Lung (tissue), 12 donors: ENCODE data around the gene BMP7. TPM values are rescaled to one million over a fixed set of nuclear protein-coding genes. Genes with fewer than 3 reads are reported as not detected.

Source experiments
- ATAC-seq: fragments of 200-7000 bp; cut with Tn5 transposase; one replicate; pipeline ENCODE4 v1.9.1; 2020; ENCODE audit warnings: moderate number of reproducible peaks; ENCODE audit not compliant: insufficient read depth, low FRiP score
- DNase-seq, 3 donors: peaks; one replicate each; pipeline ENCODE4 v3.0.0-alpha.2; 2013 to 2017
- H3K27ac ChIP-seq, 2 donors: one replicate each; pipeline ENCODE4 v1.5.1; 2013; ENCODE audit warnings: mild to moderate bottlenecking in 2 of 2, moderate library complexity in 2 of 2, control low read depth in 1 of 2, inconsistent platforms in 1 of 2, low read depth in 1 of 2, low read length in 1 of 2
- H3K27me3 ChIP-seq, 3 donors: one replicate each; pipeline ENCODE4 v1.5.1; 2013; ENCODE audit warnings: low read length in 2 of 3; ENCODE audit not compliant: control insufficient read depth in 3 of 3, insufficient read depth in 3 of 3
- H3K36me3 ChIP-seq, 4 donors: one replicate each; pipeline ENCODE4 v1.5.1; 2013; ENCODE audit warnings: low read length in 4 of 4, mild to moderate bottlenecking in 1 of 4, moderate library complexity in 1 of 4; ENCODE audit not compliant: control insufficient read depth in 4 of 4, insufficient read depth in 4 of 4
- H3K4me1 ChIP-seq, 5 donors: one replicate each; pipeline ENCODE4 v1.5.1; 2013; ENCODE audit warnings: low read length in 5 of 5, mild to moderate bottlenecking in 2 of 5, moderate library complexity in 1 of 5; ENCODE audit not compliant: control insufficient read depth in 5 of 5, insufficient read depth in 5 of 5
- H3K4me3 ChIP-seq: one replicate; pipeline ENCODE4 v1.5.1; 2013; ENCODE audit warnings: mild to moderate bottlenecking, control low read depth, moderate library complexity
- H3K9ac ChIP-seq, 2 donors: one replicate each; pipeline ENCODE4 v1.5.1; 2013; ENCODE audit warnings: low read length in 2 of 2, control low read depth in 1 of 2; ENCODE audit not compliant: insufficient read depth in 1 of 2
- H3K9me3 ChIP-seq, 4 donors: one replicate each; pipeline ENCODE4 v1.5.1; 2013; ENCODE audit warnings: low read length in 3 of 4, mild to moderate bottlenecking in 1 of 4, moderate library complexity in 1 of 4; ENCODE audit not compliant: control insufficient read depth in 4 of 4, insufficient read depth in 3 of 4
- WGBS, 2 donors: extraction: QIAGEN DNeasy Blood & Tissue Kit; methylation state at CpG; one replicate each; pipeline ENCODE4 v1.1.7; 2013; 5-methylcytosine and 5-hydroxymethylcytosine counted together
- polyA plus RNA-seq, 2 donors: library from polyadenylated mRNA; stranded (reverse); fragments of 200-250 nt; gene quantifications; one replicate each; pipeline ENCODE4 v1.2.1, GENCODE V29; 2013
- total RNA-seq, 2 donors: library from RNA; depleted of rRNA in 1 of 2; stranded (reverse); fragments of >200 nt in 1 of 2; gene quantifications; one replicate each; pipeline ENCODE4 v1.2.1, GENCODE V29; 2014 to 2021
- TF ChIP-seq, protein P1 (sequence below): IDR thresholded peaks from 2 replicates; pipeline ENCODE4 v1.5.1; 2012; ENCODE audit warnings: mild to moderate bottlenecking; ENCODE audit errors: control extremely low read depth, extremely low read depth
- donor health status: control.
- donor health status: control.
- donor health status: Bipolar disorder and iron deficiency.
- donor health status: healthy.
- donor health status: DM: yes; HTN: yes; CAD: no.

BMP7 gene
- total and polyA plus RNA-seq, 4 donors: 0.67 to 10.3 (median 1.4) TPM

GRCh38 chr20:57277398-57278105 lies 11.1 kb upstream of the BMP7 start:
- Histone ChIP-seq H3K27ac (no peak overlapping the region), H3K4me1 (peaks cover 0 to 11% (median 0%) of the 10 kb centered on the region in 5 donors), H3K27me3 (no peaks in the 10 kb centered on the region), H3K9me3 (peaks cover 0 to 4% (median 0%) of the 10 kb centered on the region in 4 donors), H3K4me3 (no peak overlapping the region), H3K36me3 (no peaks in the 10 kb centered on the region), H3K9ac (no peak overlapping the region)
- no peak for ATAC-seq
- DNase-seq: no peak
- TF ChIP-seq, protein P1, sequence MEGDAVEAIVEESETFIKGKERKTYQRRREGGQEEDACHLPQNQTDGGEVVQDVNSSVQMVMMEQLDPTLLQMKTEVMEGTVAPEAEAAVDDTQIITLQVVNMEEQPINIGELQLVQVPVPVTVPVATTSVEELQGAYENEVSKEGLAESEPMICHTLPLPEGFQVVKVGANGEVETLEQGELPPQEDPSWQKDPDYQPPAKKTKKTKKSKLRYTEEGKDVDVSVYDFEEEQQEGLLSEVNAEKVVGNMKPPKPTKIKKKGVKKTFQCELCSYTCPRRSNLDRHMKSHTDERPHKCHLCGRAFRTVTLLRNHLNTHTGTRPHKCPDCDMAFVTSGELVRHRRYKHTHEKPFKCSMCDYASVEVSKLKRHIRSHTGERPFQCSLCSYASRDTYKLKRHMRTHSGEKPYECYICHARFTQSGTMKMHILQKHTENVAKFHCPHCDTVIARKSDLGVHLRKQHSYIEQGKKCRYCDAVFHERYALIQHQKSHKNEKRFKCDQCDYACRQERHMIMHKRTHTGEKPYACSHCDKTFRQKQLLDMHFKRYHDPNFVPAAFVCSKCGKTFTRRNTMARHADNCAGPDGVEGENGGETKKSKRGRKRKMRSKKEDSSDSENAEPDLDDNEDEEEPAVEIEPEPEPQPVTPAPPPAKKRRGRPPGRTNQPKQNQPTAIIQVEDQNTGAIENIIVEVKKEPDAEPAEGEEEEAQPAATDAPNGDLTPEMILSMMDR: no peak
- 75 to 81% methylated on average over 8 of the region's 8 CpGs for WGBS, 2 donors

DNA sequence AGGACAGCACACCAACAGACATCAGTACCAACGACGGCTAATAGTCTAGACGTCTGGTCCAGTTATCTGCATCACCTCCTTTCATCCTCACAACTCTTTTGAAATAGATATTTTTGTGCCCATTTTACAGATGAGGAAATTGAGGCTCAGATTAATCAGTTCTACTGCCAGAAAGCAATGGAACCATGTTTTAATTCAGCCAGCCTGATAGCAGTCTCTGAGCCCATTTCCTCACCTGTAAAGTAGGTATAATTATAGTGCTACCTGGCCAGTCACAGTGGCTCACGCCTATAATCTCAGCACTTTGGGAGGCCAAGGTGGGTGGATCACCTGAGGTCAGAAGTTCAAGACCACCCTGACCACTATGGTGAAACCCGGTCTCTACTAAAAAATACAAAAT lies 9.8 kb upstream of the BMP7 start:
- no peak for DNase-seq
- Histone ChIP-seq H3K4me1 (peaks cover 0 to 10% (median 0%) of the 10 kb centered on the region in 5 donors), H3K9ac (no peak overlapping the region), H3K27ac (no peak overlapping the region), H3K4me3 (no peak overlapping the region), H3K27me3 (no peaks in the 10 kb centered on the region), H3K9me3 (peaks cover 0 to 4% (median 0%) of the 10 kb centered on the region in 4 donors), H3K36me3 (no peaks in the 10 kb centered on the region)
- WGBS, 2 donors: 76 to 85% methylated on average over 5 of the region's 5 CpGs
- no peak for ATAC-seq
- TF ChIP-seq, protein P1: no peak

DNA sequence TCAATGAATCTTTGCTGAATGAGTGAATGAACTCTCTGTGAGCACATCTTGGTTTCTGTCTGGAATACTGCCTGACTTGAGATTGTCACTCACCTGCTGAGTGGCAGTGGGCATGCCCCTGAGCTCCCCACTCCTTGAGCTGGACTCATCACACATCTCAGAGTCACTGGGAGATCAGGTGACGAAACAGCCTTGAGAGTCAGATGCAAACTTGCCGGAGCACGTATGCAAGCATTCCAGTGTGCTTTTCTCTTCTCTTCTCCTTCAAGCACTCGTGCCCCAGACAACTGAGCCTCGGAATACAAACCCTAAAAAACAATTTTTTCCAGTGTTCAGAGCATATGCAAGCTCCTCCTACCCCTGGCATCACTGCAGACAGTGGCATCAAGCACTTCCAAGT lies 9.4 kb upstream of the BMP7 start:
- Histone ChIP-seq H3K27me3 (no peaks in the 10 kb centered on the region), H3K27ac (no peak overlapping the region), H3K36me3 (no peaks in the 10 kb centered on the region), H3K9me3 (peaks cover 0 to 4% (median 0%) of the 10 kb centered on the region in 4 donors), H3K4me1 (peaks cover 0 to 11% (median 0%) of the 10 kb centered on the region in 5 donors), H3K9ac (no peak overlapping the region), H3K4me3 (no peak overlapping the region)
- TF ChIP-seq, protein P1: no peak
- WGBS, 2 donors: 48 to 61% methylated on average over 5 of the region's 5 CpGs
- ATAC-seq (no peak), DNase-seq (no peak)
